K562 (cell line): Measurements from ENCODE around the gene PDE4D. TPM values are rescaled to one million over a fixed set of nuclear protein-coding genes. Genes with fewer than 3 reads are reported as not detected.

Source experiments
- ATAC-seq: fragments of 200-7000 bp; cut with Tn5 transposase; 3 replicates; pipeline ENCODE4 v1.9.1; 2020; ENCODE audit warnings: moderate library complexity
- BruUV-seq: library from RNA; stranded (reverse); fragments of 400-500 nt; replicated peaks from 2 replicates; lab custom pipeline; 2021; lab: Mats Ljungman, UMichigan
- CTCF ChIA-PET: fragments of 300-600 bp; formaldehyde crosslinking; extraction: SDS; loops from one replicate; lab custom pipeline; 2021; ENCODE audit warnings: low intra/inter-chr PET ratio; lab: Yijun Ruan, JAX
- POLR2A ChIA-PET: fragments of 300-600, 350-650 bp; sonication (Branson Sonifier 250); formaldehyde crosslinking; extraction: SDS; loops from one replicate; lab custom pipeline; 2021; ENCODE audit warnings: antibody characterized with exemption, inconsistent platforms; lab: Yijun Ruan, JAX
- DNase-seq, 4 experiments: peaks; one replicate each; pipeline versions ENCODE4 v3.0.0 to v3.0.0-alpha.2; 2011 to 2018; ENCODE audit warnings: low spot score in 3 of 4, mixed read lengths in 3 of 4; ENCODE audit errors: extremely low read depth in 1 of 4
- FAIRE-seq: peaks from 2 replicates; lab custom pipeline; 2011; peaks lifted over from hg19 to GRCh38; lab: Jason Lieb, UNC
- H2AFZ ChIP-seq: 2 replicates; pipeline ENCODE4 v1.6.0; 2011; ENCODE audit warnings: low read depth, low read length, control low read depth, inconsistent platforms
- H3K27ac ChIP-seq: fragments of 200-600 bp; 3 replicates; pipeline ENCODE4 v1.8.0; 2011; ENCODE audit warnings: low read depth, mild to moderate bottlenecking, control low read depth, inconsistent platforms, low read length, moderate library complexity, mixed read lengths; ENCODE audit errors: extremely low read depth
- H3K27me3 ChIP-seq, 2 experiments: fragments of 300-600 bp in 1 of 2; 2 replicates in 1 of 2; 3 replicates in 1 of 2; pipeline versions ENCODE4 v1.6.0 to v1.8.0; 2011; ENCODE audit warnings: inconsistent platforms in 2 of 2, low read length in 2 of 2, mild to moderate bottlenecking in 1 of 2, mixed read lengths in 1 of 2, moderate library complexity in 1 of 2; ENCODE audit not compliant: control insufficient read depth in 2 of 2, insufficient read depth in 2 of 2
- H3K36me3 ChIP-seq: fragments of 300-600 bp; 3 replicates; pipeline ENCODE4 v1.8.0; 2011; ENCODE audit warnings: mild to moderate bottlenecking, low read length, inconsistent platforms; ENCODE audit not compliant: control insufficient read depth, insufficient read depth
- H3K4me1 ChIP-seq, 2 experiments: fragments of 200-600 bp in 1 of 2; replicated peaks in 1 of 2; 2 replicates in 1 of 2; 3 replicates in 1 of 2; pipeline versions ENCODE4 v1.5.1 to v1.8.0; 2011; ENCODE audit warnings: inconsistent platforms in 2 of 2, low read length in 2 of 2, mild to moderate bottlenecking in 1 of 2, mixed read lengths in 1 of 2, moderate library complexity in 1 of 2; ENCODE audit not compliant: control insufficient read depth in 2 of 2, insufficient read depth in 2 of 2
- H3K4me2 ChIP-seq: 2 replicates; pipeline ENCODE4 v1.6.1; 2011; ENCODE audit warnings: low read length, control low read depth, inconsistent platforms, mixed read lengths; ENCODE audit not compliant: insufficient read depth
- H3K4me3 ChIP-seq: fragments of 200-600 bp; sonication (generic), shearing (Covaris generic); 2 replicates; pipeline ENCODE4 v1.5.1; 2016; ENCODE audit warnings: control low read depth, inconsistent platforms
- H3K79me2 ChIP-seq: fragments of 200-600 bp; 3 replicates; pipeline ENCODE4 v1.8.0; 2011; ENCODE audit warnings: low read length, inconsistent platforms; ENCODE audit not compliant: control insufficient read depth, insufficient read depth
- H3K9ac ChIP-seq, 2 experiments: 2 replicates each; pipeline versions ENCODE4 v1.6.0 to v1.6.1; 2011; ENCODE audit warnings: low read depth in 2 of 2, low read length in 2 of 2, control low read depth in 1 of 2, inconsistent platforms in 1 of 2, mild to moderate bottlenecking in 1 of 2, mixed read lengths in 1 of 2; ENCODE audit not compliant: insufficient read depth in 1 of 2
- H3K9me1 ChIP-seq: one replicate; pipeline ENCODE4 v1.6.0; 2011; ENCODE audit warnings: inconsistent platforms, mild to moderate bottlenecking, low read length, moderate library complexity; ENCODE audit not compliant: control insufficient read depth, insufficient read depth
- H3K9me3 ChIP-seq: replicated peaks from 2 replicates; pipeline ENCODE4 v1.5.1; 2011; ENCODE audit warnings: low read depth, low read length, inconsistent platforms; ENCODE audit not compliant: control insufficient read depth, insufficient read depth
- H4K20me1 ChIP-seq: replicated peaks from 2 replicates; pipeline ENCODE4 v1.6.1; 2011; ENCODE audit warnings: low read length, inconsistent platforms, mixed read lengths; ENCODE audit not compliant: control insufficient read depth, insufficient read depth
- CEBPZ ChIP-seq: fragments of 150-350 bp; IDR thresholded peaks from 2 replicates; pipeline ENCODE4 v1.6.1; 2014; ENCODE audit warnings: low read depth, mild to moderate bottlenecking, low read length, borderline replicate concordance
- COPS2 ChIP-seq: fragments of 450-650 bp; conservative IDR thresholded peaks from 2 replicates; pipeline ENCODE4 v1.6.1; 2016; ENCODE audit warnings: mild to moderate bottlenecking, moderate library complexity
- HDAC2 ChIP-seq: fragments of 450-650 bp; IDR thresholded peaks from 2 replicates; pipeline ENCODE4 v1.6.1; 2016; ENCODE audit warnings: mild to moderate bottlenecking
- HMBOX1 ChIP-seq: sonication (generic); IDR thresholded peaks from 2 replicates; pipeline ENCODE4 v1.6.1; 2016
- KLF10 ChIP-seq: fragments of 250-450 bp; sonication (Bioruptor Pico); IDR thresholded peaks from 2 replicates; pipeline ENCODE4 v1.6.1; 2021; ENCODE audit warnings: matching md5 sums
- PHF20 ChIP-seq: fragments of 450-650 bp; IDR thresholded peaks from 2 replicates; pipeline ENCODE4 v1.6.1; 2018; ENCODE audit not compliant: partially characterized antibody
- RBM14 ChIP-seq: fragments of 200-400 bp; formaldehyde crosslinking; IDR thresholded peaks from 2 replicates; pipeline ENCODE4 v1.6.1; 2018; ENCODE audit warnings: low read depth, mild to moderate bottlenecking, low read length, moderate library complexity, borderline replicate concordance; ENCODE audit not compliant: insufficient read depth
- SNAPC5 ChIP-seq: fragments of 250-450 bp; sonication (Bioruptor Pico); IDR thresholded peaks from 2 replicates; pipeline ENCODE4 v1.8.0; 2021; ENCODE audit warnings: moderate library complexity, mild to moderate bottlenecking, inconsistent platforms
- TAF15 ChIP-seq: fragments of 200-400 bp; formaldehyde crosslinking; IDR thresholded peaks from 2 replicates; pipeline ENCODE4 v1.6.1; 2017; ENCODE audit warnings: mild to moderate bottlenecking, low read depth, low read length, moderate library complexity
- TEAD2 ChIP-seq: fragments of 450-650 bp; IDR thresholded peaks from 2 replicates; pipeline ENCODE4 v1.6.1; 2016; ENCODE audit warnings: missing genetic modification characterization, control low read depth, missing compliant biosample characterization
- TFAP4 ChIP-seq: sonication (generic); formaldehyde crosslinking; IDR thresholded peaks from 2 replicates; pipeline ENCODE4 v1.8.0; 2022; ENCODE audit warnings: missing genetic modification reagents, mild to moderate bottlenecking, moderate library complexity, borderline replicate concordance
- ZNF133 ChIP-seq: fragments of 250-450 bp; sonication (Bioruptor Pico); IDR thresholded peaks from 2 replicates; pipeline ENCODE4 v1.4.0; 2020; ENCODE audit warnings: mild to moderate bottlenecking
- ZNF134 ChIP-seq: fragments of 250-450 bp; sonication (Bioruptor Pico); conservative IDR thresholded peaks from 2 replicates; pipeline ENCODE4 v1.4.0; 2020
- ZNF561 ChIP-seq: fragments of 450-650 bp; formaldehyde crosslinking; conservative IDR thresholded peaks from 2 replicates; pipeline ENCODE4 v1.4.0; 2020; ENCODE audit warnings: mild to moderate bottlenecking, moderate library complexity
- ZNF696 ChIP-seq: fragments of 250-450 bp; sonication (Bioruptor Pico); conservative IDR thresholded peaks from 2 replicates; pipeline ENCODE4 v1.4.0; 2020; ENCODE audit warnings: mild to moderate bottlenecking, moderate library complexity
- WGBS: fragments of 100-300 bp; shearing (Covaris generic); methylation state at CpG from one replicate; pipeline ENCODE4 v1.1.6; 2016; ENCODE audit warnings: low coverage, mixed read lengths; ENCODE audit not compliant: insufficient coverage; ENCODE audit errors: missing lambda C conversion rate; 5-methylcytosine and 5-hydroxymethylcytosine counted together
- in situ Hi-C: fragments of 300-500 bp; cut with MboI; formaldehyde crosslinking; loops from 4 replicates; pipeline ENCODE4 v1.15.0; 2018; ENCODE audit warnings: inconsistent platforms, mixed read lengths
- intact Hi-C: fragments of 100-400 bp; cut with micrococcal nuclease; formaldehyde crosslinking; loops from 2 replicates; pipeline ENCODE4 v1.14.2; 2022
- polyA plus RNA-seq, 8 experiments: library from polyadenylated mRNA; depleted of rRNA in 4 of 8; stranded (reverse) in 5 of 8; unstranded in 3 of 8; fragments of >200 nt; fragmentation: Nextera tagmentation in 2 of 8; fragmentation: Illumina TruSeq in 1 of 8; extraction: Ambion mirVana in 2 of 8; extraction: Trizol in 1 of 8; gene quantifications; 2 replicates each; pipeline versions ENCODE4 v1.2.1 to v1.2.3, GENCODE V29; 2011 to 2014; ENCODE audit warnings: inconsistent platforms in 1 of 8, missing spikeins in 1 of 8
- total RNA-seq, 7 experiments: library from RNA; depleted of rRNA in 6 of 7; stranded (reverse); fragments of >200 nt in 6 of 7; fragmentation: Illumina TruSeq in 2 of 7; extraction: Trizol in 2 of 7; gene quantifications; 2 replicates each; pipeline versions ENCODE4 v1.2.1 to v1.2.3, GENCODE V29; 2011 to 2021; ENCODE audit warnings: low replicate concordance in 1 of 7

The PDE4D gene
- total and polyA plus RNA-seq, 9 of the 15 experiments (the other 6 are each of a cell fraction or from before 2014, with no cell fraction given) = 0.04 to 0.46 (median 0.13) TPM

DNA sequence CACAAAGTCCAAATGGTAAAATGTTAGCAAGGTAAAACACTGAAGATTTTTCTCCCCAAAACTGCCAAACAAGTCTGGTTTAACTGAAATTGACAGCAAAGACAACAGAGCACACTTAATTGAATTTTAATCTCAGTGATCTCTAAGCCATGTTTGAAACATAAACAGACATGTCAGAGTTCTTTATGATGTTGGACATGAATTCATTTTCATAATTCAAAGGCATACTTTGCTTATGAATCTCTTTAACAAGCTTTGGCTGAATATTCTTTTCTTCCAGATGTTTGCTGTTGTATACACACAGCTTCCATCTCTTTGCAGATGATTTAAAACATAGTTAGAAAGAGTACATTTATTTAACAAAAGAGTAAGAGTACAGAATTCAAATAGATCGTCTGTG is 801.6 kb downstream of the PDE4D start:
- TF ChIP-seq SNAPC5 (CRISPR knock-in tag) (no peak), ZNF561 (CRISPR knock-in tag) (no peak), TAF15 (no peak), RBM14 (no peak), ZNF134 (CRISPR knock-in tag) (no peak), TEAD2 (tag) (no peak), HDAC2 (no peak), COPS2 (no peak), TFAP4 (no peak), HMBOX1 (no peak), PHF20 (no peak), CEBPZ (no peak), ZNF133 (CRISPR knock-in tag) (no peak), KLF10 (no peak), ZNF696 (CRISPR knock-in tag) (no peak)
- no peaks in the 10 kb centered on the region for H3K79me2 ChIP-seq
- ChIA-PET CTCF (no interaction called here), POLR2A (no interaction called here)
- H3K9me1 ChIP-seq = no peaks in the 10 kb centered on the region
- WGBS = 0% methylated on average over 1 of the region's 1 CpG
- no peaks in the 10 kb centered on the region for H3K36me3 ChIP-seq
- H3K27me3 ChIP-seq = no peaks in the 10 kb centered on the region
- in situ Hi-C loops (no loop called here), intact Hi-C loops (no loop called here)
- no peak for ATAC-seq
- H3K9ac ChIP-seq = no peak overlapping the region
- no peak overlapping the region for H3K4me2 ChIP-seq
- FAIRE-seq = no peak
- H4K20me1 ChIP-seq = no peaks in the 10 kb centered on the region
- no peaks in the 10 kb centered on the region for H3K9me3 ChIP-seq
- DNase-seq = no peak
- no peaks in the 10 kb centered on the region for H3K4me1 ChIP-seq
- BruUV-seq = no TSS peak
- H3K27ac ChIP-seq = no peak overlapping the region
- no peak overlapping the region for H3K4me3 ChIP-seq
- H2AFZ ChIP-seq = no peak overlapping the region
